Psoas muscle (tissue), 8 donors: ENCODE results near the gene PHACTR3. TPM values are rescaled to one million over a fixed set of nuclear protein-coding genes. Genes with fewer than 3 reads are reported as not detected.

Experiments
- ATAC-seq, 4 donors: fragments of 200-7000 bp; cut with Tn5 transposase; one replicate each; pipeline ENCODE4 v1.9.1; 2020; ENCODE audit warnings: moderate library complexity in 3 of 4, mild to moderate bottlenecking in 2 of 4
- DNase-seq, 2 donors: peaks; one replicate each; pipeline ENCODE4 v3.0.0-alpha.2; 2020
- H3K27ac ChIP-seq: fragments of 200-600 bp; one replicate; pipeline ENCODE4 v1.8.0; 2022
- H3K27me3 ChIP-seq, 3 donors: fragments of 200-600 bp in 1 of 3; one replicate each; pipeline versions ENCODE4 v1.6.1 to v1.8.0; 2013 to 2022; ENCODE audit warnings: low read length in 2 of 3, mild to moderate bottlenecking in 2 of 3, moderate library complexity in 1 of 3; ENCODE audit not compliant: insufficient read depth in 3 of 3
- H3K36me3 ChIP-seq, 2 donors: fragments of 200-600 bp in 1 of 2; one replicate each; pipeline versions ENCODE4 v1.6.1 to v1.8.0; 2013 to 2022; ENCODE audit warnings: low read depth in 1 of 2, mild to moderate bottlenecking in 1 of 2, moderate library complexity in 1 of 2; ENCODE audit not compliant: insufficient read depth in 1 of 2
- H3K4me1 ChIP-seq: fragments of 200-600 bp; one replicate; pipeline ENCODE4 v1.8.0; 2022
- H3K4me3 ChIP-seq: fragments of 200-600 bp; one replicate; pipeline ENCODE4 v1.8.0; 2022; ENCODE audit warnings: mild to moderate bottlenecking
- H3K9me3 ChIP-seq: fragments of 200-600 bp; one replicate; pipeline ENCODE4 v1.8.0; 2022
- WGBS, 3 donors: extraction: QIAGEN DNeasy Blood & Tissue Kit; methylation state at CpG; one replicate each; pipeline versions ENCODE4 v1.1.6 to v1.1.7; 2013; 5-methylcytosine and 5-hydroxymethylcytosine counted together
- intact Hi-C, 2 donors: fragments of 100-400 bp; cut with DNase I; formaldehyde crosslinking; loops; one replicate each; pipeline versions ENCODE4 v1.11.0 to v1.14.2; 2022
- polyA plus RNA-seq, 3 donors: library from polyadenylated mRNA; stranded (reverse); fragments of 200-250 nt; gene quantifications; one replicate each; pipeline ENCODE4 v1.2.3, GENCODE V29; 2013
- total RNA-seq, 4 donors: library from RNA; stranded (reverse); fragmentation: NEBNext Ultra II Directional in 2 of 4; extraction: Animal tissue kit (Norgen Biotek cat#: 25700) in 2 of 4; gene quantifications; one replicate each; pipeline versions ENCODE4 v1.2.1 to v1.2.4, GENCODE V29; 2021 to 2023
- TF ChIP-seq, protein P1 (sequence below): fragments of 200-600 bp; IDR thresholded peaks from one replicate; pipeline ENCODE4 v1.8.0; 2022; ENCODE audit warnings: antibody characterized with exemption
- donor health status: healthy with polysubstance abuse.
- donor health status: DM: no; HTN: no; CAD: no; lungs with moderate emphysema.
- donor health status: Bipolar disorder and iron deficiency.
- donor health status: healthy.
- donor health status: DM: yes; HTN: yes; CAD: no.
- donor health status: DM: no; HTN: no; CAD: no.
- donor health status: DM: no; HTN: no; CAD: no.
- donor health status: DM: yes; HTN: yes; CAD: no.

PHACTR3 gene
- total and polyA plus RNA-seq, 7 donors: 0.10 to 0.46 (median 0.15) TPM; not detected in 3

DNA sequence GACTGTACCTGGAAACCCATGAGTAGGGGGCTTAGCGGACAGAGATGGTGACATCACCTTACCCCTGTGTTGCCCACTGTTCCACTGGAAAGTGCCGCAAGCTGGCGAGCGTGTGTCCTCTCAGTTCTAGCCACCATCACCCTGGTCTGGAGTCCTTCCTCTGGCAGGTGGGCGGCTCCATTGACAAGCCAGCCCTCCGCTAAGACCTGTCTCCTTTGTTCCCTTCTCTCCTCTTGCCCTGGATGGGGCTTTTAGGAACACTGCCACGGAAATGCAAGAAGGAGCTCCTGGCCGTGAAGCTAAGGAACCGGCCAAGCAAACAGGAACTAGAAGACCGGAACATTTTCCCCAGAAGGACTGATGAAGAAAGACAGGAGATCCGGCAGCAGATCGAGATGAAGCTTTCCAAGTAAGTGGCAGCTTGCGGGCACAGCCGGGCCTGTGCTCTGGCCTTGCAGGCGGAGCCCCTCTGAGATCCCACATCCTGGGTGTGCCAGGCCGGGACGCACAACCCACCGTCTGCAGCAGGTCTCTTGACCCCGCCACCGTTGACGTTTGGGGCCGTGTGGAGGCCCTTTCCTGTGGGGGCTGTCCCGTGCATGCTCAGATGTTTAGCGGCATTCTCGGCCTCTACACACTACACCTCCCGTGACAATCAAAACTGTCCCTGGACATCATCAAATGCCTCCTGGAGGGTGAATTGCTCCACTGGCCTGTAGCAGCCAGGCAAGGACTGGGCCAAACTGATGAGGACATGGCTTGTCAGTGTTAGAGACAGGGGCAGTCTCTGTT, 201.6 kb downstream of the PHACTR3 start:
- ATAC-seq: no peak
- Histone ChIP-seq H3K4me3 (no peak overlapping the region), H3K27ac (no peak overlapping the region), H3K27me3 (peaks cover 0 to 4% (median 0%) of the 10 kb centered on the region in 3 donors), H3K36me3 (no peaks in the 10 kb centered on the region), H3K9me3 (no peaks in the 10 kb centered on the region), H3K4me1 (no peaks in the 10 kb centered on the region)
- no peak for DNase-seq
- 88 to 90% (median 88%) methylated on average over 26 of the region's 26 CpGs for WGBS, 3 donors
- TF ChIP-seq, protein P1, sequence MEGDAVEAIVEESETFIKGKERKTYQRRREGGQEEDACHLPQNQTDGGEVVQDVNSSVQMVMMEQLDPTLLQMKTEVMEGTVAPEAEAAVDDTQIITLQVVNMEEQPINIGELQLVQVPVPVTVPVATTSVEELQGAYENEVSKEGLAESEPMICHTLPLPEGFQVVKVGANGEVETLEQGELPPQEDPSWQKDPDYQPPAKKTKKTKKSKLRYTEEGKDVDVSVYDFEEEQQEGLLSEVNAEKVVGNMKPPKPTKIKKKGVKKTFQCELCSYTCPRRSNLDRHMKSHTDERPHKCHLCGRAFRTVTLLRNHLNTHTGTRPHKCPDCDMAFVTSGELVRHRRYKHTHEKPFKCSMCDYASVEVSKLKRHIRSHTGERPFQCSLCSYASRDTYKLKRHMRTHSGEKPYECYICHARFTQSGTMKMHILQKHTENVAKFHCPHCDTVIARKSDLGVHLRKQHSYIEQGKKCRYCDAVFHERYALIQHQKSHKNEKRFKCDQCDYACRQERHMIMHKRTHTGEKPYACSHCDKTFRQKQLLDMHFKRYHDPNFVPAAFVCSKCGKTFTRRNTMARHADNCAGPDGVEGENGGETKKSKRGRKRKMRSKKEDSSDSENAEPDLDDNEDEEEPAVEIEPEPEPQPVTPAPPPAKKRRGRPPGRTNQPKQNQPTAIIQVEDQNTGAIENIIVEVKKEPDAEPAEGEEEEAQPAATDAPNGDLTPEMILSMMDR: no peak
- intact Hi-C loops: no loop called here

GRCh38 chr20:59806578-59806975, 202.2 kb downstream of the PHACTR3 start:
- 93 to 95% (median 95%) methylated on average over 10 of the region's 10 CpGs for WGBS, 3 donors
- Histone ChIP-seq H3K4me1 (no peaks in the 10 kb centered on the region), H3K9me3 (no peaks in the 10 kb centered on the region), H3K4me3 (no peak overlapping the region), H3K27me3 (peaks cover 0 to 4% (median 0%) of the 10 kb centered on the region in 3 donors), H3K36me3 (no peaks in the 10 kb centered on the region), H3K27ac (no peak overlapping the region)
- TF ChIP-seq, protein P1: no peak
- DNase-seq (no peak), ATAC-seq (no peak)
- intact Hi-C loops: no loop called here

DNA sequence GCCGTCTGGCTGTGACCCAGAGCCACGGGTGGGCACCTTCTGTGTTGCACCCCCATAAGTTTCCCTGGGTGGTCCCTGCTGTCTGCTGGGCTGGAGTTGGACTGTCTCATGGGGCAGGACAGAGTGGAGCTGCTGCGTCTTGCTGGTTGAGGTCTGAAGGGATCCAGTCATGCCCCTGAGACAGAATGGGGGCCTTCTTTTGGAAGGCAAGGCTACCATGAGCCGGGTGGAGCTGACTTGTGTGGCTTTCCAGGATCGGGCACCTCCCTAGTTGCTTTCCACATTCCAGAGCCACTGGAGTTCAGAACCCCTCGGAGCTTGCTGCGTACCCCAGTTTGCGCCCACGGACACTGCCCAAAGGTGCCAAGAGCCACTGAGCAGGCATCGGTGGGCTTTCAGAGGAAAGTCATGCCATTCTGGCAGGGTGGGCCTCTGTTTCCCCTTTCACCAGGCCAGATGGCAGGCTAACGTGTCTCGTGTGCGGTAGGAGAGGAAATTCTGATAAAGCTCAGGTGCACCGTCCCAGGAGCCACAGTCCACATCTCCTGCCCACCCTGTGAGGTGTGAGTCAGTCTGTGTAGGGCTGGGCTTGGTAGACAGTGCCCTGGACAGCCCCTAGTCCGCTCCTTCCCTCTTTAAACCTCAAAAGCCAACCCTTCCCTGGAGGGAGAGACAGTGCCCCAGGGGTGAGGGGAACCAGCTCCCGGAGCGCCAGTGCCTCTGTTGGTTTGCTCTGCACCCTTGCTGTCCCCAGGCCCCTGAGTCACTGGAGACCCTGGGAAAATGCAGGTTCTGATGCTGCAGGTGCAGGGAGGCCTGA, 203.8 kb downstream of the PHACTR3 start:
- Histone ChIP-seq H3K4me1 (no peaks in the 10 kb centered on the region), H3K27me3 (no peaks in the 10 kb centered on the region), H3K27ac (no peak overlapping the region), H3K36me3 (no peaks in the 10 kb centered on the region), H3K4me3 (no peak overlapping the region), H3K9me3 (no peaks in the 10 kb centered on the region)
- intact Hi-C loops: no loop called here
- TF ChIP-seq, protein P1: no peak
- WGBS, 3 donors: 83 to 89% (median 89%) methylated on average over 17 of the region's 17 CpGs
- no peak for DNase-seq
- no peak for ATAC-seq

DNA sequence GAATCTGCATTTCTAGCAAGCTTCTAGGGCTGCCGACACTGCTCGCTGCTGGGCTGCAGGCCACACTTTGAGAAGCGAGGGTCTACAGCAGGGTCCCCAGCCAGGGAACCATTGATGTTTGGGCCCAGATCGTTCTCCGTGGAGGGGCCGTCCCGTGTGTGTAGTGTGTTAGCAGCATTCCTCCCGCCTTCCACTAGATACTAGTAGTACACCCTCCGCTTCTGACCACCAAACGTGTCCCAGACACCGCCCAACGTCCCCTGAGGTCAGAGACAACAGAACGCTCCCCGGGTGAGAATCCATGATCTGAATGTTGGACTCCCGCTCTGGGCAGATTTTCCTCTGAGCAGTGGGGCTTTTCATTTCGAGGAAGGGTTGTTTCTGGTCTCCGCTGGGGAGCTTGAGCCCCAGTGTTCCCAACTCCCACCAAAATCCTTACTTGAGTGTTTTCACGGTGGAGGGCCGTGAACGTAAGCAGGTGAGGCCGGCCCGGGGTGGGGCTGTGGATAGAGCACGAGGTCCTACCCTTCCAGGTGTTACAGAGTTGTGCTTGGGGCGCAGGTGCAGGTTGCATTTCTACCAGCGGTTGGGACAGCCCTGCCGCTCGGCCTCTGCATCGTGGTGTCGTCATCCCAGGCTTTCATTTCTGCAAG, 204.5 kb downstream of the PHACTR3 start:
- intact Hi-C loops: no loop called here
- WGBS, 3 donors: 81 to 85% (median 81%) methylated on average over 29 of the region's 29 CpGs
- no peaks in the 10 kb centered on the region for H3K9me3 ChIP-seq
- H3K36me3 ChIP-seq: no peaks in the 10 kb centered on the region
- no peaks in the 10 kb centered on the region for H3K4me1 ChIP-seq
- no peak overlapping the region for H3K4me3 ChIP-seq
- H3K27ac ChIP-seq: no peak overlapping the region
- ATAC-seq (no peak), DNase-seq (no peak)
- no peaks in the 10 kb centered on the region for H3K27me3 ChIP-seq
- TF ChIP-seq, protein P1: no peak
